Stimulated activated naive CD4-positive, alpha-beta T cell treated with Interleukin-2 at 50 U/mL for 16 hours (primary cell): ENCODE data around the gene POLR2A.

Experiments
- DNase-seq: peaks from one replicate; lab custom pipeline; 2025; lab: John Stamatoyannopoulos, UW

POLR2A gene

GRCh38 chr17:7508846-7509245 is 24.7 kb downstream of the POLR2A start:
- DNase-seq: no peak

- DNase-seq: no peak
Measured at GRCh38 chr17:7509937-7510336, 25.8 kb downstream of the POLR2A start.

GRCh38 chr17:7511108-7511507 is 26.9 kb downstream of the POLR2A start:
- no peak for DNase-seq

DNA sequence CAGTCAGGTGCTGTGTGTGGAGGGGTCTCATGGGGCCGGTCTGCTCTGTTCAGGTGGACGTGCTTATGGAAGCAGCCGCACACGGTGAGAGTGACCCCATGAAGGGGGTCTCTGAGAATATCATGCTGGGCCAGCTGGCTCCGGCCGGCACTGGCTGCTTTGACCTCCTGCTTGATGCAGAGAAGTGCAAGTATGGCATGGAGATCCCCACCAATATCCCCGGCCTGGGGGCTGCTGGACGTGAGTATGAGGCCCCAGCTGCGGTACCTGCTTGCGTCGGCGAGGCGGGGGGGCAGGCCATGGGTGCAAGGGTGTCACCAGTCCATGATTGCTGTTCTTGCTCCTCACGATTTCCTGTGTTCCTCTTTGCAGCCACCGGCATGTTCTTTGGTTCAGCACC is 27.9 kb downstream of the POLR2A start:
- no peak for DNase-seq

DNA sequence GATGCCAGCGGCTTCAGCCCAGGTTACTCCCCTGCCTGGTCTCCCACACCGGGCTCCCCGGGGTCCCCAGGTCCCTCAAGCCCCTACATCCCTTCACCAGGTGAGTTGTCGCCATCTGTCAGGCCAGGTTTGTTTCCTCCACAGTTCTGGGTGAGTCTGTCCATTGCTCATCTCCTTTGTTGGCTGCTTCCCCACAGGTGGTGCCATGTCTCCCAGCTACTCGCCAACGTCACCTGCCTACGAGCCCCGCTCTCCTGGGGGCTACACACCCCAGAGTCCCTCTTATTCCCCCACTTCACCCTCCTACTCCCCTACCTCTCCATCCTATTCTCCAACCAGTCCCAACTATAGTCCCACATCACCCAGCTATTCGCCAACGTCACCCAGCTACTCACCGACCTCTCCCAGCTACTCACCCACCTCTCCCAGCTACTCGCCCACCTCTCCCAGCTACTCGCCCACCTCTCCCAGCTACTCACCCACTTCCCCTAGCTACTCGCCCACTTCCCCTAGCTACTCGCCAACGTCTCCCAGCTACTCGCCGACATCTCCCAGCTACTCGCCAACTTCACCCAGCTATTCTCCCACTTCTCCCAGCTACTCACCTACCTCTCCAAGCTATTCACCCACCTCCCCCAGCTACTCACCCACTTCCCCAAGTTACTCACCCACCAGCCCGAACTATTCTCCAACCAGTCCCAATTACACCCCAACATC is 28.8 kb downstream of the POLR2A start:
- no peak for DNase-seq

- DNase-seq: no peak
Measured at GRCh38 chr17:7513850-7514419, 29.8 kb downstream of the POLR2A start.

GRCh38 chr17:7515911-7516610 is 31.9 kb downstream of the POLR2A start:
- no peak for DNase-seq

- peak; percentile 28 for DNase-seq
Measured at GRCh38 chr17:7523033-7523432, 38.9 kb downstream of the POLR2A start.

DNA sequence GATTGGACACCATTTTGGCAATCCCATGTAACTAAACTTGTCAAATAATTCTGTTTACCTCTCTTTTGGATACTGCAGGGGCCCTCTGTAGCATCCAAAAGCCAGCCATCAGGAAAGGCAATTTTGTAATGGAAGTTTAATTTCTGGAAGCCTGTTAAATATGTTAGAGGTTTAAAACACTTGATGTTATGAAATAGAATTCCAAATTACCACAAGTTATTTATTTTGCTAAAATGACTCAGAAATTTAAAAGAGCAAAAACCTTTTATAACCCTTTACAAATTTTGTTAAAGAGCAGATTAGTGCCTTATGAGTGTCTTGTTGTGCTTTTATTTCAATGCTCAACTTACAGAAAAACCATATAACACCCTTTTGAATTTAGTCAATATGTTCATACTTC is 44.7 kb downstream of the POLR2A start:
- no peak for DNase-seq

GRCh38 chr17:7530023-7530900 is 46.1 kb downstream of the POLR2A start:
- no peak for DNase-seq

DNA sequence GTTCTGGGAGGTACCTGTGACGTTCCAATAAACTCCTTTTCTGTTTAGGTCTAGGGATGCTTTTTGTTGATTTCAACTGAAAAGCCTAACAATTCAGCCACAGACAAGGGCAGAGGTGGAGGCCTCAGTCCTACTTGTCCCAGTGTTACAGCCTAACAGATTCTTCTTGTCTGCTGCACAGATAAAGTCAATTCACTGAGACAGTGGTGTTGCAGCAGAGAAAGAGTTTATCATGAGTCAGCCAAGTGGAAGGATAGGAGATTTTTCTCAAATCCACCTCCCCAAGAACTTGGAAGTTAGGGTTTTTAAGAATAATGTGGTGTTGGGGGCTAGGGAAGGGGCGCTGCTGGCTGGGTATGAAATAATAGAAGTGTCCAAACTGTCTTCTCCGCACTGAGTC is 53.9 kb downstream of the POLR2A start:
- DNase-seq: no peak

- no peak for DNase-seq
Measured at GRCh38 chr17:7538891-7539545, 54.9 kb downstream of the POLR2A start.

- DNase-seq: no peak
Measured at GRCh38 chr17:7541074-7541621, 57.0 kb downstream of the POLR2A start.

DNA sequence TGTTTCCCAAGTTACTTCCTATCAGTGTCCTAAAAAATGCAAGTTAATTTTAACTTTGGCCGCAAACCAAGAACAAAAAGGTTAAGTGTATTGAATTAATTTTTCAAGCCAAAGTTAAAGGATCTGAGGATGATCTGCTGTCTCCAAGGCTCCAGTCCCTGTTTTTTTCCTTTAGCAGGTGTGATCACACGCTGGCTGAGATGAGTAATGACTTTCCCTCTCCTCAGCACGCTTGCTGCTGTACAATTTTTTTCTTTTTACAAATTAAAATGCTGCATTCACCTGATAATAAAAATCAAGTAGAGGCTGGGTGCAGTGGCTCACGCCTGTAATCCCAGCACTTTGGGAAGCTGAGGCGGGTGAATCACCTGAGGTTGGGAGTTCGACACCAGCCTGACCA is 60.7 kb downstream of the POLR2A start:
- DNase-seq: no peak

DNA sequence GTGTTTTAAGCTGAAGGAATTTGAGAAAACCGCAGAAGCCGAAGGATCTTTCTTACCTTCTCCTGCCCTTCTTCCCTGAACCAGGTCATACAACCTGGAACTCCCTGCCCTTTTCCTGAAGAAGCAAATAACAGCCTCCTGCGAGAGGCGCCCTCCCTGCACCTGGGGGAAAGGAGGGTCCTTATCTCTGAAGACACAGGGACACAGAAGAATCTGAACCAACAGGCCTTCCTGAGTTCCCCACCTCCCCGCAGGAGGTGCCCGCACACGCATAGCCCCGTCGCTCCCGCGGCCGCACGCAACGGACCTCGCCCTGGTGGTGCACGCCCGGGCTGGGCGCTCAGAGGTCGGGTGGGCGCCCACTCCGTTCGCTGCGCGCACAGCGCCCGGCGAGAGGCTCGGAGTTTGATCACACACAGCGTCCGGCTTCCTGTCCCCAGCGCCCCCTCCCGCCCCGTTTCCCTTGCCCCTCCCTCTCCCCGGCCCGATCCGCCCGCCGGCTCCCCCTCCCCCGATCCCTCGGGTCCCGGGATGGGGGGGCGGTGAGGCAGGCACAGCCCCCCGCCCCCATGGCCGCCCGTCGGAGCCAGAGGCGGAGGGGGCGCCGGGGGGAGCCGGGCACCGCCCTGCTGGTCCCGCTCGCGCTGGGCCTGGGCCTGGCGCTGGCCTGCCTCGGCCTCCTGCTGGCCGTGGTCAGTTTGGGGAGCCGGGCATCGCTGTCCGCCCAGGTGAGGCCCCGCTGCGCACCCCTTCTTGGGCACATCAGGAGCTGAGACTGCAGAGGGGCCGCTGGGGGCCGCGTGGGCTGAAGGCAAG is 64.6 kb downstream of the POLR2A start, which contains the start of gene TNFSF12:
Gene TNFSF12, plus strand, starts transcription at position 474 of the 816 bp plus-strand sequence. Its CDS starts 96 bp downstream, at position 570.
- DNase-seq: peak; percentile 38
